HEK293 (cell line): ENCODE results near the gene RLN1.

Experiments used
- CTCF ChIA-PET: fragments of 350-600 bp; formaldehyde crosslinking; extraction: SDS; loops from one replicate; lab custom pipeline; 2021; ENCODE audit warnings: antibody characterized with exemption; lab: Yijun Ruan, JAX
- POLR2A ChIA-PET: fragments of 300-600 bp; formaldehyde crosslinking; extraction: SDS; loops from one replicate; lab custom pipeline; 2020; ENCODE audit warnings: antibody characterized with exemption, inconsistent platforms; lab: Yijun Ruan, JAX
- H3K27ac ChIP-seq: fragments of 200-500 bp; sonication (Bioruptor generic); 2 replicates; pipeline ENCODE4 v1.5.1; 2014; ENCODE audit warnings: low read depth, low read length, control low read depth, inconsistent platforms; ENCODE audit errors: extremely low read depth
- H3K36me3 ChIP-seq, 2 experiments: fragments of 200-500 bp in 1 of 2; sonication (Bioruptor generic) in 1 of 2; 1 replicate in 1 of 2; 2 replicates in 1 of 2; pipeline ENCODE4 v1.5.1; 2014 to 2017; ENCODE audit warnings: inconsistent platforms in 2 of 2, low read length in 2 of 2; ENCODE audit not compliant: control insufficient read depth in 2 of 2, insufficient read depth in 1 of 2
- H3K4me1 ChIP-seq: fragments of 200-500 bp; sonication (Bioruptor generic); 2 replicates; pipeline ENCODE4 v1.5.1; 2014; ENCODE audit warnings: mild to moderate bottlenecking, low read length, inconsistent platforms; ENCODE audit not compliant: control insufficient read depth, insufficient read depth
- H3K4me3 ChIP-seq: 2 replicates; pipeline ENCODE4 v1.5.1; 2011; ENCODE audit warnings: low read depth, mild to moderate bottlenecking, control low read depth, low read length, moderate library complexity
- H3K9me3 ChIP-seq: fragments of 200-500 bp; sonication (Bioruptor generic); 2 replicates; pipeline ENCODE4 v1.5.1; 2014; ENCODE audit warnings: low read depth, low read length, inconsistent platforms; ENCODE audit not compliant: control insufficient read depth, insufficient read depth
- GFI1B ChIP-seq: fragments of 450-650 bp; formaldehyde crosslinking; IDR thresholded peaks from 2 replicates; pipeline ENCODE4 v1.5.1; 2016; ENCODE audit warnings: missing biosample characterization, missing genetic modification characterization
- INSM2 ChIP-seq: fragments of 450-650 bp; formaldehyde crosslinking; IDR thresholded peaks from 2 replicates; pipeline ENCODE4 v1.5.1; 2016; ENCODE audit warnings: missing biosample characterization, missing genetic modification characterization
- KLF10 ChIP-seq: fragments of 450-650 bp; IDR thresholded peaks from 2 replicates; pipeline ENCODE4 v1.5.1; 2018; ENCODE audit warnings: missing biosample characterization, mild to moderate bottlenecking, missing genetic modification characterization
- KLF16 ChIP-seq: fragments of 450-650 bp; formaldehyde crosslinking; IDR thresholded peaks from 2 replicates; pipeline ENCODE4 v1.5.1; 2017; ENCODE audit warnings: missing biosample characterization, missing genetic modification characterization
- PRDM1 ChIP-seq: fragments of 450-650 bp; formaldehyde crosslinking; IDR thresholded peaks from 2 replicates; pipeline ENCODE4; 2016; ENCODE audit warnings: missing biosample characterization, missing genetic modification characterization
- SCRT1 ChIP-seq: fragments of 450-650 bp; formaldehyde crosslinking; IDR thresholded peaks from 2 replicates; pipeline ENCODE4 v1.5.1; 2016; ENCODE audit warnings: missing biosample characterization, missing genetic modification characterization, borderline replicate concordance
- YY2 ChIP-seq: fragments of 450-650 bp; formaldehyde crosslinking; IDR thresholded peaks from 2 replicates; pipeline ENCODE4 v1.5.1; 2016; ENCODE audit warnings: missing biosample characterization, missing genetic modification characterization
- ZBTB17 ChIP-seq: fragments of 450-650 bp; formaldehyde crosslinking; IDR thresholded peaks from 2 replicates; pipeline ENCODE4 v1.5.1; 2016; ENCODE audit warnings: missing biosample characterization, missing genetic modification characterization
- ZBTB21 ChIP-seq: fragments of 450-650 bp; formaldehyde crosslinking; IDR thresholded peaks from 2 replicates; pipeline ENCODE4 v1.5.1; 2017; ENCODE audit warnings: missing biosample characterization, missing genetic modification characterization
- ZBTB48 ChIP-seq: fragments of 450-650 bp; formaldehyde crosslinking; IDR thresholded peaks from 2 replicates; pipeline ENCODE4 v1.5.1; 2016; ENCODE audit warnings: missing biosample characterization, missing genetic modification characterization
- ZNF221 ChIP-seq: fragments of 450-650 bp; formaldehyde crosslinking; IDR thresholded peaks from 2 replicates; pipeline ENCODE4 v1.5.1; 2017; ENCODE audit warnings: missing biosample characterization, missing genetic modification characterization, borderline replicate concordance
- ZNF280C ChIP-seq: fragments of 450-650 bp; formaldehyde crosslinking; IDR thresholded peaks from 2 replicates; pipeline ENCODE4 v1.5.1; 2016; ENCODE audit warnings: missing biosample characterization, missing genetic modification characterization
- ZNF292 ChIP-seq: fragments of 450-650 bp; formaldehyde crosslinking; IDR thresholded peaks from 2 replicates; pipeline ENCODE4 v1.5.1; 2016; ENCODE audit warnings: low read depth, missing biosample characterization, missing genetic modification characterization, borderline replicate concordance
- ZNF341 ChIP-seq: fragments of 450-650 bp; formaldehyde crosslinking; IDR thresholded peaks from 2 replicates; pipeline ENCODE4; 2016; ENCODE audit warnings: low read depth, missing biosample characterization, missing genetic modification characterization
- ZNF354C ChIP-seq: fragments of 450-650 bp; formaldehyde crosslinking; IDR thresholded peaks from 2 replicates; pipeline ENCODE4 v1.5.1; 2016; ENCODE audit warnings: missing biosample characterization, missing genetic modification characterization, low read depth, borderline replicate concordance
- ZNF366 ChIP-seq: fragments of 450-650 bp; formaldehyde crosslinking; conservative IDR thresholded peaks from 2 replicates; pipeline ENCODE4 v1.5.1; 2016; ENCODE audit warnings: missing biosample characterization, missing genetic modification characterization
- ZNF37A ChIP-seq: fragments of 450-650 bp; IDR thresholded peaks from 2 replicates; pipeline ENCODE4 v1.5.1; 2018; ENCODE audit warnings: missing biosample characterization, missing genetic modification characterization
- ZNF391 ChIP-seq: fragments of 450-650 bp; formaldehyde crosslinking; IDR thresholded peaks from 2 replicates; pipeline ENCODE4 v1.5.1; 2016; ENCODE audit warnings: low read depth, missing biosample characterization, missing genetic modification characterization, borderline replicate concordance
- ZNF404 ChIP-seq: fragments of 450-650 bp; formaldehyde crosslinking; IDR thresholded peaks from 2 replicates; pipeline ENCODE4 v1.5.1; 2017; ENCODE audit warnings: missing biosample characterization, missing genetic modification characterization
- ZNF514 ChIP-seq: fragments of 450-650 bp; formaldehyde crosslinking; IDR thresholded peaks from 2 replicates; pipeline ENCODE4 v1.5.1; 2016; ENCODE audit warnings: missing biosample characterization, missing genetic modification characterization
- ZNF549 ChIP-seq: fragments of 450-650 bp; IDR thresholded peaks from 2 replicates; pipeline ENCODE4 v1.5.1; 2018; ENCODE audit warnings: missing biosample characterization, missing genetic modification characterization, mild to moderate bottlenecking, inconsistent platforms, moderate library complexity
- ZNF645 ChIP-seq: fragments of 450-650 bp; formaldehyde crosslinking; IDR thresholded peaks from 2 replicates; pipeline ENCODE4; 2016; ENCODE audit warnings: missing biosample characterization, missing genetic modification characterization
- ZNF677 ChIP-seq: fragments of 450-650 bp; IDR thresholded peaks from 2 replicates; pipeline ENCODE4 v1.5.0; 2018; ENCODE audit warnings: missing biosample characterization, mild to moderate bottlenecking, missing genetic modification characterization, moderate library complexity
- ZSCAN23 ChIP-seq: fragments of 450-650 bp; formaldehyde crosslinking; IDR thresholded peaks from 2 replicates; pipeline ENCODE4 v1.5.1; 2016; ENCODE audit warnings: missing biosample characterization, missing genetic modification characterization
- ZSCAN30 ChIP-seq: fragments of 450-650 bp; IDR thresholded peaks from 2 replicates; pipeline ENCODE4 v1.5.1; 2018; ENCODE audit warnings: missing biosample characterization, mild to moderate bottlenecking, missing genetic modification characterization, moderate library complexity
- TF ChIP-seq, protein P1 (sequence below): fragments of 450-650 bp; formaldehyde crosslinking; IDR thresholded peaks from 2 replicates; pipeline ENCODE4 v1.5.1; 2016; ENCODE audit warnings: missing biosample characterization, missing genetic modification characterization

Gene RLN1

GRCh38 chr9:5384436-5384835 lies 44.8 kb upstream of the RLN1 start:
- ChIA-PET POLR2A (no interaction called here), CTCF (interaction anchor here (0.5 kb wide), 1 partner anchor 459 kb away, joined by 3 read pairs; no protein-coding TSS in a partner anchor)
- no peaks in the 10 kb centered on the region for H3K4me1 ChIP-seq
- no peak overlapping the region for H3K4me3 ChIP-seq
- TF ChIP-seq KLF16 (tag by site-specific recombination), result no peak
- TF ChIP-seq ZNF366, result no peak
- TF ChIP-seq ZBTB21, result no peak
- TF ChIP-seq ZNF549 (tag by site-specific recombination), result no peak
- TF ChIP-seq KLF10, result no peak
- TF ChIP-seq, protein P1, sequence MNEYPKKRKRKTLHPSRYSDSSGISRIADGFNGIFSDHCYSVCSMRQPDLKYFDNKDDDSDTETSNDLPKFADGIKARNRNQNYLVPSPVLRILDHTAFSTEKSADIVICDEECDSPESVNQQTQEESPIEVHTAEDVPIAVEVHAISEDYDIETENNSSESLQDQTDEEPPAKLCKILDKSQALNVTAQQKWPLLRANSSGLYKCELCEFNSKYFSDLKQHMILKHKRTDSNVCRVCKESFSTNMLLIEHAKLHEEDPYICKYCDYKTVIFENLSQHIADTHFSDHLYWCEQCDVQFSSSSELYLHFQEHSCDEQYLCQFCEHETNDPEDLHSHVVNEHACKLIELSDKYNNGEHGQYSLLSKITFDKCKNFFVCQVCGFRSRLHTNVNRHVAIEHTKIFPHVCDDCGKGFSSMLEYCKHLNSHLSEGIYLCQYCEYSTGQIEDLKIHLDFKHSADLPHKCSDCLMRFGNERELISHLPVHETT, result no peak
- TF ChIP-seq, all 188 proteins: peak for 0
- Histone ChIP-seq H3K27ac (no peak overlapping the region), H3K9me3 (no peaks in the 10 kb centered on the region), H3K36me3 (no peaks in the 10 kb centered on the region)

- Histone ChIP-seq H3K27ac (no peak overlapping the region), H3K4me1 (no peaks in the 10 kb centered on the region), H3K36me3 (no peaks in the 10 kb centered on the region), H3K9me3 (no peaks in the 10 kb centered on the region), H3K4me3 (no peak overlapping the region)
- TF ChIP-seq GFI1B (tag by site-specific recombination) (no peak), ZSCAN30 (tag by site-specific recombination) (no peak), ZNF221 (tag by site-specific recombination) (no peak), ZNF292 (tag by site-specific recombination) (no peak), ZSCAN23 (tag by site-specific recombination) (no peak), ZNF391 (no peak), SCRT1 (no peak), ZNF280C (no peak), YY2 (no peak), ZBTB17 (no peak), ZNF645 (tag by site-specific recombination) (no peak), INSM2 (tag by site-specific recombination) (no peak), ZNF341 (tag by site-specific recombination) (no peak), ZNF404 (tag by site-specific recombination) (no peak), ZNF677 (no peak), PRDM1 (no peak), ZNF354C (tag by site-specific recombination) (no peak), ZNF37A (no peak), ZNF514 (tag by site-specific recombination) (no peak), ZBTB48 (tag by site-specific recombination) (no peak)
- ChIA-PET CTCF (no interaction called here), POLR2A (no interaction called here)
Observed at GRCh38 chr9:5382479-5382878, 42.8 kb upstream of the RLN1 start.
